ENCODE data around the gene TEKT1.
A peak's percentile ranks its signal among the peaks of the same experiment; 100 is the strongest.
"Not testable (repeated sequence)": the region's sequence is repeated elsewhere in the genome, so short reads cannot be mapped to it uniquely, and the experiment has no call there.

The TEKT1 gene

DNA sequence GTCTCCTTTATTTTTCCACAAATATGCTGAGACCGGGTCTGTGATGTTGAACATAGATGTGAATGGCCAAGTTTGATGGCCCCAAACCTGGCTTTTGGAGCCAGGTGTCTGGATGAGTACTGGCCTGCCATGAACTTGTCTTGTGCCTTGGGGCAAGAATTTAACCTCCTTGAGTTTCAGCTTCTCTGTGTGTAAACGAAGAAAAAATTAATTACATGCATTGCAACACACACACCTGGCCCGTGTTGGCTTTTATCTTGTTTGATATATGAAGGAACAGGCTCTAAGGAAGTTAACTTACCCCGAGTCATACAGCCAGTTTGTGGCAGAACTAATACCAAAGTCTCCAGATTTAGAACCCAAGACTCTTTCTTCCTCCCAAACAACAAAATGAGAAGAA lies 42.4 kb downstream of the TEKT1 start:
- DNase-seq (ENCODE audit: insufficient read length, low spot score) (no peak), FAIRE-seq (no peak)
- TF ChIP-seq POLR2A (IDR thresholded peaks at IDR 0.05; ENCODE audit: low read depth, low read length), result no peak
- no peak for TF ChIP-seq POU2F2 (IDR thresholded peaks at IDR 0.05; ENCODE audit: low read depth, low read length)
- no peak for TF ChIP-seq PAX5 (IDR thresholded peaks at IDR 0.05; ENCODE audit: insufficient read depth, low read length, severe bottlenecking)
- TF ChIP-seq TAF1 (IDR thresholded peaks at IDR 0.05; ENCODE audit: low read depth, low read length), result no peak
- no peak for TF ChIP-seq SPI1 (IDR thresholded peaks at IDR 0.05; ENCODE audit: low read depth, low read length)
- no peak for TF ChIP-seq POLR2AphosphoS5 (IDR thresholded peaks at IDR 0.05; ENCODE audit: low read depth, low read length)

- no peak for FAIRE-seq
- no peak for TF ChIP-seq POU2F2 (IDR thresholded peaks at IDR 0.05; ENCODE audit: low read depth, low read length)
- TF ChIP-seq SPI1 (IDR thresholded peaks at IDR 0.05; ENCODE audit: low read depth, low read length), result no peak
- DNase-seq (ENCODE audit: insufficient read length, low spot score), result no peak
Measured at GRCh38 chr17:6787081-6787693, 44.3 kb downstream of the TEKT1 start.

DNA sequence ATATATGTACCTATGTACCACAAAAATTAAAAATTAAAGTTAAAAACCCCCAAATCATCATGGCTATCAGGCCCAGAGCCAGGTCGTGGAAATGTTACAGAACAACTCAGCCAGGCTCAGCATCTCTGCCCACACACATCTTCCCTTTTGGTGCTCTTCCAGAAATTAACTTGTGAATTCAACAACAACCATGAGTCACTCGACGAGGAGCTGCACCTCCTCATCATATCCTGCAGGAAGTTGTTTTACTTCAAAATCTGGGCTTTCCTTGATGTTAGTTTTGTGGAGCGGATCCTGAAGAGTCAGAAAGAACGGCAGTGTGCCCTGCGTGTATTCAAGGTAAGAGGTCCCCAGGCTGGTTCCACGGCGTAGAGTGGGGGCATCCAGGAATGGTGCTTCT lies 44.9 kb downstream of the TEKT1 start:
- DNase-seq (ENCODE audit: insufficient read length, low spot score) (no peak), FAIRE-seq (no peak)
- no peak for TF ChIP-seq POU2F2 (IDR thresholded peaks at IDR 0.05; ENCODE audit: low read depth, low read length)
- no peak for TF ChIP-seq TAF1 (IDR thresholded peaks at IDR 0.05; ENCODE audit: low read depth, low read length)
- TF ChIP-seq POLR2A (IDR thresholded peaks at IDR 0.05; ENCODE audit: low read depth, low read length), result no peak
- no peak for TF ChIP-seq SPI1 (IDR thresholded peaks at IDR 0.05; ENCODE audit: low read depth, low read length)
- TF ChIP-seq PAX5 (IDR thresholded peaks at IDR 0.05; ENCODE audit: insufficient read depth, low read length, severe bottlenecking), result no peak
- no peak for TF ChIP-seq POLR2AphosphoS5 (IDR thresholded peaks at IDR 0.05; ENCODE audit: low read depth, low read length)

- no peak for DNase-seq (ENCODE audit: insufficient read length, low spot score)
- FAIRE-seq, result no peak
- no peak for TF ChIP-seq PAX5 (IDR thresholded peaks at IDR 0.05; ENCODE audit: insufficient read depth, low read length, severe bottlenecking)
- no peak for TF ChIP-seq POLR2A (IDR thresholded peaks at IDR 0.05; ENCODE audit: low read depth, low read length)
- no peak for TF ChIP-seq SPI1 (IDR thresholded peaks at IDR 0.05; ENCODE audit: low read depth, low read length)
- TF ChIP-seq POLR2AphosphoS5 (IDR thresholded peaks at IDR 0.05; ENCODE audit: low read depth, low read length), result no peak
- TF ChIP-seq TAF1 (IDR thresholded peaks at IDR 0.05; ENCODE audit: low read depth, low read length), result no peak
- TF ChIP-seq POU2F2 (IDR thresholded peaks at IDR 0.05; ENCODE audit: low read depth, low read length), result no peak
Measured at GRCh38 chr17:6782244-6782643, 49.3 kb downstream of the TEKT1 start.

DNA sequence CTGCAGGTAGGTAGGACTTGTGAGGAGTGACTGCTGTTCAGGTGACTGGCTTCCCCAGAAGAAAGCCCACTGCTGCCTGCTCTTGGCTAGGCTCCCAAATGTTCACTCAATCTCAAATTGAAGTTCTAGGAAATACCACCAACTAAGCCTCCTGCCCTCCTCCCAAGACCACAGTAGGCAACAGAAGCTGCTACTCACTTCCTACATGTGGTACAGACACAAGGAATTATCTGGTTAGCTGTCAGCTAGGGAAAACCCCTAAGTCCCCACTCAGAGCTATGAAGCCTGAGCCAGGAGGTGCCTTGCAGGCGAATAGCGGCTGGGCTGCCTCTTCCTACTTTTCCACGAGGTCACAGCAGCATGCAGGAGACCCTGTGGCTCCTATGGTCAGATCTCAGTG lies 50.6 kb downstream of the TEKT1 start:
- no peak for FAIRE-seq
- DNase-seq (ENCODE audit: insufficient read length, low spot score), result no peak
- TF ChIP-seq TAF1 (IDR thresholded peaks at IDR 0.05; ENCODE audit: low read depth, low read length), result no peak
- TF ChIP-seq SPI1 (IDR thresholded peaks at IDR 0.05; ENCODE audit: low read depth, low read length), result no peak
- TF ChIP-seq POLR2A (IDR thresholded peaks at IDR 0.05; ENCODE audit: low read depth, low read length), result no peak
- no peak for TF ChIP-seq POLR2AphosphoS5 (IDR thresholded peaks at IDR 0.05; ENCODE audit: low read depth, low read length)
- no peak for TF ChIP-seq PAX5 (IDR thresholded peaks at IDR 0.05; ENCODE audit: insufficient read depth, low read length, severe bottlenecking)
- TF ChIP-seq POU2F2 (IDR thresholded peaks at IDR 0.05; ENCODE audit: low read depth, low read length), result no peak

- no peak for FAIRE-seq
Measured at GRCh38 chr17:6780001-6780400, 51.5 kb downstream of the TEKT1 start.

DNA sequence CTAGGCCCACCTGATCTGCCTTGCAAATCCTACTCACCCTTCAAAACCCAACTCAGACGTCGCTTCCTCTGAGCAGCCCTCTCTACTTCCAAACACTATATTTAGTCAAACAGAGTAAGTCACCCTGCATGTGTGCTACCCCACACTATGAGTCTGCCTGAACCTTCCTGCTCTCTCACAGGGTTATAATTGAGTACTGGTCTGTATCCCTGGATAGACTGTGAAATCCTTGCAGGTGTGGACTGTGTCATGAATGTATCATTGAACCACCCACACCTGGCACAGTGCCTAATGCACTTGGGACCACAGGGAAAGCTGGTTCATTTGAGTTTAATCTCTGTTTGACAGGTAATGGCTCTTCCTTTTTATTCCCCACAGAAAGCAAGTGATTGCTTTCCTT lies 52.1 kb downstream of the TEKT1 start:
- DNase-seq (ENCODE audit: insufficient read length, low spot score), result no peak

More at GRCh38 chr17:6780001-6780400, 51.5 kb downstream of the TEKT1 start:
- DNase-seq (ENCODE audit: insufficient read length, low spot score), result no peak
- TF ChIP-seq POLR2A (IDR thresholded peaks at IDR 0.05; ENCODE audit: low read depth, low read length), result no peak
- TF ChIP-seq POLR2AphosphoS5 (IDR thresholded peaks at IDR 0.05; ENCODE audit: low read depth, low read length), result no peak
- TF ChIP-seq SPI1 (IDR thresholded peaks at IDR 0.05; ENCODE audit: low read depth, low read length), result no peak

DNA sequence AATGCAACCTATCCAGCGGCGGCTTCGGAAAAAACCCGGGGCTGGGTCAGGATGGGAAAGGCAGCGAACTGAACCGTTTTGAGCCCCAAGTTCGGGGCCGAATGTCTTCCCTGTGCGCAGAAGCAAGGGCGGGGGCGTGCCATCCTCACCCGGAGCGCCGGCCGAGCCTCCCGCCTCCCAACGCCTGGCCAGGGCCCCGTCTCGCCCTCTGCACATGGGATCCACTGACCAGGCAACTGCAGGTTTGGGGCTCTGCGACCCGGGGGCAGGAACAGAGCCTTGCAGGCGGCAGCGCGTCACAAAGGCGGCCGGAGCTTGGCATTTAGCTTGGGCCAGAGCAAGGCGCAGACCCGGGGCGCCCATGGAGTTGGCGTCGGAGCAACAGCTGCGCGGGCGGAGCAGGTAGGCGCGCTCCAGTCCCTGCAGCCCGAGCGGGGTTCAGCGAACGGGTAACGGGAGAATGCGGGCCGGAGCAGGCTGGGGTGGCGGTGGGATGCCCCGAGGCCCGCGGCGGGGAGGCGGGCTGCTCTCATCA lies 55.6 kb downstream of the TEKT1 start, which contains the start of gene FBXO39:
TSS of gene FBXO39 (plus strand) at position 345 of the 535 bp plus-strand sequence. CDS start 3,654 bp downstream, outside the sequence.
- TF ChIP-seq POLR2AphosphoS5 (IDR thresholded peaks at IDR 0.05; ENCODE audit: low read depth, low read length) (peak; percentile 45; the same call in 1 of the 2 replicates), TAF1 (IDR thresholded peaks at IDR 0.05; ENCODE audit: low read depth, low read length) (no peak), POLR2A (IDR thresholded peaks at IDR 0.05; ENCODE audit: low read depth, low read length) (peak; percentile 42; the same call in 1 of the 2 replicates), PAX5 (IDR thresholded peaks at IDR 0.05; ENCODE audit: insufficient read depth, low read length, severe bottlenecking) (no peak), POU2F2 (IDR thresholded peaks at IDR 0.05; ENCODE audit: low read depth, low read length) (no peak)
- FAIRE-seq, result no peak
- DNase-seq (ENCODE audit: insufficient read length, low spot score), result peak; percentile 30

More for the DNA sequence above, 52.1 kb downstream of the TEKT1 start:
- no peak for TF ChIP-seq POU2F2 (IDR thresholded peaks at IDR 0.05; ENCODE audit: low read depth, low read length)
- no peak for TF ChIP-seq POLR2A (IDR thresholded peaks at IDR 0.05; ENCODE audit: low read depth, low read length)
- no peak for TF ChIP-seq POLR2AphosphoS5 (IDR thresholded peaks at IDR 0.05; ENCODE audit: low read depth, low read length)
- no peak for TF ChIP-seq SPI1 (IDR thresholded peaks at IDR 0.05; ENCODE audit: low read depth, low read length)
- TF ChIP-seq PAX5 (IDR thresholded peaks at IDR 0.05; ENCODE audit: insufficient read depth, low read length, severe bottlenecking), result no peak
- TF ChIP-seq TAF1 (IDR thresholded peaks at IDR 0.05; ENCODE audit: low read depth, low read length), result no peak
- FAIRE-seq, result no peak

DNA sequence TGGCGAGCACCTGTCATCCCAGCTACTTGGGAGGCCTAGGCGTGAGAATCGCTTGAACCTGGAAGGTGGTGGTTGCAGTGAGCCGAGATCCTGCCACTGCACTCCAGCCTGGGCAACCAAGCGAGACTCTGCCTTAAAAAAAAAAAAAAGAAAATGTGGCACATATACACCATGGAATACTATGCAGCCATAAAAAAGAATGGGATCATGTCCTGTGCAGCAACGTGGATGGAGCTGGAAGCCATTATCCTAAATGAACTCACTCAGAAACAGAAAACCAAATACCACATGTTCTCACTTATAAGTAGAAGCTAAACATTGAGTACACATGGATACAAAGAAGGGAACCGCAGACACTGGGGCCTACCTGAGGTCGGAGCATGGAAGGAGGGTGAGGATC lies 56.6 kb downstream of the TEKT1 start:
- not testable (repeated sequence) for FAIRE-seq; DNase-seq (ENCODE audit: insufficient read length, low spot score)

DNA sequence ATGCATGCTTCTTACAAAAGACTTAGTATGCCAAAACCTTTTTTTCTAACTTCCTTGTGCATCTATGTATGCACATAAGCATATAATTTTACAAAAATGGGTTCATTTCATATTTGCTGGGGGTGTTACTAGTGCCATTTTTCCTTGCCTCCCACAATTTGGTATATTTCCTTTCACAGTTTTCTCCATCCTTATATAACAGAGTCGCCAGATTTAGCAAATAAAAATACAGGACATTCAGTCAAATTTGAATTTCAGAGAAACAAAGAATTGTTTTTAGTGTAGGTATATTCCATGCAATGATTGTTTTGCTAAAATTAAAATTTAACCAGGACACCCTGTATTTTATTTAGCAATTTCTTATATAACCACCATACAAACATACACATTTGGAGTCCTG lies 59.5 kb downstream of the TEKT1 start:
- FAIRE-seq (no peak), DNase-seq (ENCODE audit: insufficient read length, low spot score) (no peak)
- TF ChIP-seq TAF1 (IDR thresholded peaks at IDR 0.05; ENCODE audit: low read depth, low read length) (no peak), POLR2AphosphoS5 (IDR thresholded peaks at IDR 0.05; ENCODE audit: low read depth, low read length) (no peak), SPI1 (IDR thresholded peaks at IDR 0.05; ENCODE audit: low read depth, low read length) (no peak), POLR2A (IDR thresholded peaks at IDR 0.05; ENCODE audit: low read depth, low read length) (no peak), POU2F2 (IDR thresholded peaks at IDR 0.05; ENCODE audit: low read depth, low read length) (no peak), PAX5 (IDR thresholded peaks at IDR 0.05; ENCODE audit: insufficient read depth, low read length, severe bottlenecking) (no peak)

Measured in GM12891 (cell line).